Neural cell (in vitro differentiated cells): ENCODE measurements around the gene IL36G. TPM values are rescaled to one million over a fixed set of nuclear protein-coding genes. Genes with fewer than 3 reads are reported as not detected.

Experiments
- H2AFZ ChIP-seq: fragments of 200-600, 300-800 bp; sonication (generic), shearing (Covaris generic); 2 replicates; pipeline ENCODE4 v1.6.0; 2014; ENCODE audit warnings: low read depth, mild to moderate bottlenecking, antibody characterized with exemption, low read length, moderate library complexity
- H3F3A ChIP-seq: fragments of 200-600 bp; shearing (Covaris generic); 2 replicates; pipeline ENCODE4 v1.6.1; 2016; ENCODE audit warnings: mild to moderate bottlenecking, moderate library complexity, mixed read lengths, antibody characterized with exemption, low read length; ENCODE audit not compliant: insufficient read depth, poor library complexity, severe bottlenecking
- H3K27ac ChIP-seq: fragments of 200-600, 300-800 bp; sonication (generic), shearing (Covaris generic); 2 replicates; pipeline ENCODE4 v1.5.1; 2014; ENCODE audit warnings: mild to moderate bottlenecking, low read length, moderate library complexity
- H3K27me3 ChIP-seq: fragments of 300-800, 200-600 bp; sonication (generic), shearing (Covaris generic); 2 replicates; pipeline ENCODE4 v1.6.0; 2014; ENCODE audit warnings: mild to moderate bottlenecking, low read depth, low read length, moderate library complexity; ENCODE audit not compliant: insufficient read depth
- H3K36me3 ChIP-seq: fragments of 300-800, 200-600 bp; sonication (generic), shearing (Covaris generic); 2 replicates; pipeline ENCODE4 v1.5.1; 2014; ENCODE audit warnings: mild to moderate bottlenecking, antibody characterized with exemption, low read length, moderate library complexity; ENCODE audit not compliant: insufficient read depth
- H3K4me2 ChIP-seq: fragments of 300-800, 200-600 bp; sonication (generic), shearing (Covaris generic); 2 replicates; pipeline ENCODE4 v1.6.0; 2014; ENCODE audit warnings: mild to moderate bottlenecking, low read length
- H3K4me3 ChIP-seq: fragments of 300-800, 200-600 bp; sonication (generic), shearing (Covaris generic); 2 replicates; pipeline ENCODE4 v1.5.1; 2014; ENCODE audit warnings: mild to moderate bottlenecking, low read length, moderate library complexity
- H3K79me2 ChIP-seq: fragments of 200-600 bp; shearing (Covaris generic); replicated peaks from 2 replicates; pipeline ENCODE4 v1.6.0; 2014; ENCODE audit warnings: mild to moderate bottlenecking, low read length, moderate library complexity; ENCODE audit not compliant: insufficient read depth
- H3K9ac ChIP-seq: fragments of 300-800, 200-600 bp; sonication (generic), shearing (Covaris generic); 2 replicates; pipeline ENCODE4 v1.6.1; 2016; ENCODE audit warnings: mild to moderate bottlenecking, low read length, mixed read lengths
- H3K9me2 ChIP-seq: fragments of 200-600 bp; shearing (Covaris generic); 2 replicates; pipeline ENCODE4 v1.6.1; 2016; ENCODE audit warnings: mild to moderate bottlenecking, low read length, mixed read lengths; ENCODE audit not compliant: insufficient read depth
- H3K9me3 ChIP-seq: fragments of 200-600, 300-800 bp; sonication (generic), shearing (Covaris generic); 2 replicates; pipeline ENCODE4 v1.6.1; 2016; ENCODE audit warnings: mild to moderate bottlenecking, mixed run types, low read length, moderate library complexity, mixed read lengths
- H4K20me1 ChIP-seq: fragments of 200-600 bp; shearing (Covaris generic); 2 replicates; pipeline ENCODE4 v1.6.1; 2016; ENCODE audit warnings: mild to moderate bottlenecking, mixed run types; ENCODE audit not compliant: insufficient read depth
- EP300 ChIP-seq: fragments of 450-650 bp; conservative IDR thresholded peaks from 2 replicates; pipeline ENCODE4 v1.6.1; 2014; ENCODE audit warnings: antibody characterized with exemption, mild to moderate bottlenecking, moderate library complexity; ENCODE audit not compliant: poor library complexity, severe bottlenecking
- EZH2 ChIP-seq: fragments of 200-600, 300-800 bp; shearing (Covaris generic), sonication (generic); IDR thresholded peaks from 2 replicates; pipeline ENCODE4 v1.6.1; 2014; ENCODE audit warnings: antibody characterized with exemption, low read length, borderline replicate concordance, mild to moderate bottlenecking; ENCODE audit not compliant: insufficient read depth, poor library complexity, severe bottlenecking
- MXI1 ChIP-seq: fragments of 450-650 bp; conservative IDR thresholded peaks from 2 replicates; pipeline ENCODE4 v1.6.1; 2014; ENCODE audit warnings: antibody characterized with exemption, mild to moderate bottlenecking; ENCODE audit not compliant: poor library complexity, severe bottlenecking
- POLR2AphosphoS5 ChIP-seq: IDR thresholded peaks from 2 replicates; pipeline ENCODE4 v1.6.1; 2012
- RAD21 ChIP-seq: fragments of 450-650 bp; conservative IDR thresholded peaks from 2 replicates; pipeline ENCODE4 v1.6.1; 2014; ENCODE audit warnings: antibody characterized with exemption, mild to moderate bottlenecking, moderate library complexity
- SMC3 ChIP-seq: fragments of 450-650 bp; conservative IDR thresholded peaks from 2 replicates; pipeline ENCODE4 v1.6.1; 2014; ENCODE audit warnings: antibody characterized with exemption, mild to moderate bottlenecking, moderate library complexity; ENCODE audit not compliant: poor library complexity
- TAF1 ChIP-seq: IDR thresholded peaks from 2 replicates; pipeline ENCODE4 v1.6.1; 2012; ENCODE audit warnings: low read depth
- polyA plus RNA-seq: library from polyadenylated mRNA; depleted of rRNA; stranded (reverse); fragments of >200 nt; gene quantifications from 2 replicates; pipeline ENCODE4 v1.2.3, GENCODE V29; 2014
- TF ChIP-seq, protein P1 (sequence below): IDR thresholded peaks from 2 replicates; pipeline ENCODE4 v1.6.1; 2012; ENCODE audit warnings: borderline replicate concordance
- TF ChIP-seq, protein P2 (sequence below): fragments of 450-650 bp; IDR thresholded peaks from 2 replicates; pipeline ENCODE4 v1.5.1; 2014; ENCODE audit warnings: antibody characterized with exemption, mild to moderate bottlenecking, moderate library complexity; ENCODE audit not compliant: poor library complexity, severe bottlenecking

The IL36G gene
- polyA plus RNA-seq, 1 donor from 2014 or later = not detected

DNA sequence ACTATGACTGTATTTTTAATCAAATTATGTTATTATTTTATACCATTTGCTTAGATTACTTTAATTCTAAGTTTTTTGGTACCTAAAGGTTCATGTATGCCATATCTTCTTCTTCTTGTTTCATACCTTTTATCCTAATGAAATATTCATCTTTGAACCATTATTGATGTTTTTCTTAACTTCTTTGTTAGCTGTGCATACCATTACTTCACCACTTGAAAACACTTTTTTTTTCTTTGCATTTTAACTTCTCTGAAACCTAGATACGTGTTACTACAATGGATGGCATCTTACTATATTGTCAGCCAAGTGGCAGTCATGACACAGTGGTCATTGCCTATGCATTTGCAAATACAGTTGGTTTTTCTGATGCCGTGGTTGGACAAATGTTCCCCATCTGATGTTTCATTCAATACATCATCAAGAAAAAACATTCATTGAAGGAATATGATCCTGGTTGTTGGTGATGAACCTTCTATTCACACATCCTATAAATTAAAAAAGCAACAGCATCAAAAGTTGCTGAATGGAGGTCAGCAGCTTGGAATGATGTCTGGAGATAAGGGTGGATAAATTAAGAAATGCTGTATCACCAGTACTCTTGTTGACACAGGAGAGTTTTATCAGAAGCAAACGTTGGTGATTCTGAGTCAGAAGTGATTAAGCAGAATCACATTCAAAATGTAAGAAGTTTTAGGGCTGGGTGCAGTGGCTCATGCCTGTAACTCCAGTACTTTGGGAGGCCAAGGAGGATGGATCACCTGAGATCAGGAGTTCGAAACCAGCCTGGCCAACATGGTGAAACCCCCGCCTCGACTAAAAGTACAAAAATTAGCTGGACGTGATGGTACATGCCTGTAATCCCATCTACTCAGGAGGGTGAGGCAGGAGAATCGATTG lies 34.9 kb downstream of the IL36G start:
- no peak for TF ChIP-seq EZH2
- TF ChIP-seq, protein P1, sequence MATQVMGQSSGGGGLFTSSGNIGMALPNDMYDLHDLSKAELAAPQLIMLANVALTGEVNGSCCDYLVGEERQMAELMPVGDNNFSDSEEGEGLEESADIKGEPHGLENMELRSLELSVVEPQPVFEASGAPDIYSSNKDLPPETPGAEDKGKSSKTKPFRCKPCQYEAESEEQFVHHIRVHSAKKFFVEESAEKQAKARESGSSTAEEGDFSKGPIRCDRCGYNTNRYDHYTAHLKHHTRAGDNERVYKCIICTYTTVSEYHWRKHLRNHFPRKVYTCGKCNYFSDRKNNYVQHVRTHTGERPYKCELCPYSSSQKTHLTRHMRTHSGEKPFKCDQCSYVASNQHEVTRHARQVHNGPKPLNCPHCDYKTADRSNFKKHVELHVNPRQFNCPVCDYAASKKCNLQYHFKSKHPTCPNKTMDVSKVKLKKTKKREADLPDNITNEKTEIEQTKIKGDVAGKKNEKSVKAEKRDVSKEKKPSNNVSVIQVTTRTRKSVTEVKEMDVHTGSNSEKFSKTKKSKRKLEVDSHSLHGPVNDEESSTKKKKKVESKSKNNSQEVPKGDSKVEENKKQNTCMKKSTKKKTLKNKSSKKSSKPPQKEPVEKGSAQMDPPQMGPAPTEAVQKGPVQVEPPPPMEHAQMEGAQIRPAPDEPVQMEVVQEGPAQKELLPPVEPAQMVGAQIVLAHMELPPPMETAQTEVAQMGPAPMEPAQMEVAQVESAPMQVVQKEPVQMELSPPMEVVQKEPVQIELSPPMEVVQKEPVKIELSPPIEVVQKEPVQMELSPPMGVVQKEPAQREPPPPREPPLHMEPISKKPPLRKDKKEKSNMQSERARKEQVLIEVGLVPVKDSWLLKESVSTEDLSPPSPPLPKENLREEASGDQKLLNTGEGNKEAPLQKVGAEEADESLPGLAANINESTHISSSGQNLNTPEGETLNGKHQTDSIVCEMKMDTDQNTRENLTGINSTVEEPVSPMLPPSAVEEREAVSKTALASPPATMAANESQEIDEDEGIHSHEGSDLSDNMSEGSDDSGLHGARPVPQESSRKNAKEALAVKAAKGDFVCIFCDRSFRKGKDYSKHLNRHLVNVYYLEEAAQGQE = no peak
- TF ChIP-seq, protein P2, sequence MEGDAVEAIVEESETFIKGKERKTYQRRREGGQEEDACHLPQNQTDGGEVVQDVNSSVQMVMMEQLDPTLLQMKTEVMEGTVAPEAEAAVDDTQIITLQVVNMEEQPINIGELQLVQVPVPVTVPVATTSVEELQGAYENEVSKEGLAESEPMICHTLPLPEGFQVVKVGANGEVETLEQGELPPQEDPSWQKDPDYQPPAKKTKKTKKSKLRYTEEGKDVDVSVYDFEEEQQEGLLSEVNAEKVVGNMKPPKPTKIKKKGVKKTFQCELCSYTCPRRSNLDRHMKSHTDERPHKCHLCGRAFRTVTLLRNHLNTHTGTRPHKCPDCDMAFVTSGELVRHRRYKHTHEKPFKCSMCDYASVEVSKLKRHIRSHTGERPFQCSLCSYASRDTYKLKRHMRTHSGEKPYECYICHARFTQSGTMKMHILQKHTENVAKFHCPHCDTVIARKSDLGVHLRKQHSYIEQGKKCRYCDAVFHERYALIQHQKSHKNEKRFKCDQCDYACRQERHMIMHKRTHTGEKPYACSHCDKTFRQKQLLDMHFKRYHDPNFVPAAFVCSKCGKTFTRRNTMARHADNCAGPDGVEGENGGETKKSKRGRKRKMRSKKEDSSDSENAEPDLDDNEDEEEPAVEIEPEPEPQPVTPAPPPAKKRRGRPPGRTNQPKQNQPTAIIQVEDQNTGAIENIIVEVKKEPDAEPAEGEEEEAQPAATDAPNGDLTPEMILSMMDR = no peak
- TF ChIP-seq TAF1 = no peak

DNA sequence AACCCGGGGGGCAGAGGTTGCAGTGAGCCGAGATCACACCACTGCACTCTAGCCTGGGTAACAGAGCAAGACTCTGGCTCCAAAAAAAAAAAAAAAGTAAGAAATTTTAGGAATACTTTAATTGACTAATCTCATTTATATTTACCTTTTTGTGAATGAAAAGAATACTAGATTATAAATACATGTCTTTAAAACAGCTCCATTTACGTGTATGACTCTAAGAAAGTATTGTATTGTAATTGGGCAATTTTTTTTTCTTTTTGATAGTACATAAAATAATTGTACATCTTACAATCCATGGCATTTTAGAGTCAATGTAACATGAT lies 35.5 kb downstream of the IL36G start:
- Histone ChIP-seq H3K4me3 (no peak overlapping the region), H3K9ac (no peak overlapping the region), H3K4me2 (no peak overlapping the region), H3K9me3 (no peaks in the 10 kb centered on the region), H3K36me3 (no peaks in the 10 kb centered on the region), H4K20me1 (no peaks in the 10 kb centered on the region), H3K79me2 (no peaks in the 10 kb centered on the region), H3K27ac (no peak overlapping the region), H3F3A (no peaks in the 10 kb centered on the region), H2AFZ (no peak overlapping the region), H3K27me3 (no peaks in the 10 kb centered on the region), H3K9me2 (no peaks in the 10 kb centered on the region)
- no peak for TF ChIP-seq MXI1

More for the DNA sequence above, 34.9 kb downstream of the IL36G start:
- no peaks in the 10 kb centered on the region for H3K9me3 ChIP-seq
- no peaks in the 10 kb centered on the region for H3K36me3 ChIP-seq
- no peak overlapping the region for H2AFZ ChIP-seq
- no peak overlapping the region for H3K4me2 ChIP-seq
- H3K79me2 ChIP-seq = no peaks in the 10 kb centered on the region
- H3K9me2 ChIP-seq = no peaks in the 10 kb centered on the region
- no peak overlapping the region for H3K27ac ChIP-seq
- H3K9ac ChIP-seq = no peak overlapping the region
- H4K20me1 ChIP-seq = no peaks in the 10 kb centered on the region
- no peak overlapping the region for H3K4me3 ChIP-seq
- H3F3A ChIP-seq = no peaks in the 10 kb centered on the region
- no peaks in the 10 kb centered on the region for H3K27me3 ChIP-seq

DNA sequence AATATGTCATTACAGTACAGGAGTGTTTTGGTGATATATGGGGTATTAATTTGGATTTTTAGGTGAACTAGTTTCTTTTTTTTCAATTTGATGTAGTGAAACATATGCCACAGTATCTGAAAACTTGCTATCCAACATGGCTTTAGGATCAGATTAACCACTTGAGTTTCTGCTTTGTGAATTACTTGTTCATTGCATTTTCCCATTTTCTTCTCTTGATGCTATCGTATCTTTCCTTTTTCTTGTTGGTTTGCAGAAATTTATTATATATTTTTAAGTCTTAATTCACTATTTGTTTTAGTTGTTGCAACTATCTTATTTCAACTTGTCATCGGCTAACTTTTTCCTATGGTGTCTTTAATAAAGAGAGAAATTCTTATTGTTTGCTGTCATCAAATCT lies 36.3 kb downstream of the IL36G start:
- Histone ChIP-seq H3K9me2 (no peaks in the 10 kb centered on the region), H3K4me3 (no peak overlapping the region), H4K20me1 (no peaks in the 10 kb centered on the region), H3K9me3 (no peaks in the 10 kb centered on the region), H3F3A (no peaks in the 10 kb centered on the region), H3K36me3 (no peaks in the 10 kb centered on the region), H3K9ac (no peak overlapping the region), H2AFZ (no peak overlapping the region), H3K79me2 (no peaks in the 10 kb centered on the region), H3K27me3 (no peaks in the 10 kb centered on the region), H3K4me2 (no peak overlapping the region), H3K27ac (no peak overlapping the region)
- no peak for TF ChIP-seq EZH2
- TF ChIP-seq, protein P1 = no peak
- no peak for TF ChIP-seq SMC3
- TF ChIP-seq, protein P2 = no peak
- TF ChIP-seq EP300 = no peak
- TF ChIP-seq POLR2AphosphoS5 = no peak
- no peak for TF ChIP-seq MXI1
- TF ChIP-seq RAD21 = no peak
- no peak for TF ChIP-seq TAF1
